ENCODE measurements around the gene OBSCN. TPM values are rescaled to one million over a fixed set of nuclear protein-coding genes. Genes with fewer than 3 reads are reported as not detected.

OBSCN gene
- total RNA-seq, 1 donor from 2014 or later, result 17.5 TPM

DNA sequence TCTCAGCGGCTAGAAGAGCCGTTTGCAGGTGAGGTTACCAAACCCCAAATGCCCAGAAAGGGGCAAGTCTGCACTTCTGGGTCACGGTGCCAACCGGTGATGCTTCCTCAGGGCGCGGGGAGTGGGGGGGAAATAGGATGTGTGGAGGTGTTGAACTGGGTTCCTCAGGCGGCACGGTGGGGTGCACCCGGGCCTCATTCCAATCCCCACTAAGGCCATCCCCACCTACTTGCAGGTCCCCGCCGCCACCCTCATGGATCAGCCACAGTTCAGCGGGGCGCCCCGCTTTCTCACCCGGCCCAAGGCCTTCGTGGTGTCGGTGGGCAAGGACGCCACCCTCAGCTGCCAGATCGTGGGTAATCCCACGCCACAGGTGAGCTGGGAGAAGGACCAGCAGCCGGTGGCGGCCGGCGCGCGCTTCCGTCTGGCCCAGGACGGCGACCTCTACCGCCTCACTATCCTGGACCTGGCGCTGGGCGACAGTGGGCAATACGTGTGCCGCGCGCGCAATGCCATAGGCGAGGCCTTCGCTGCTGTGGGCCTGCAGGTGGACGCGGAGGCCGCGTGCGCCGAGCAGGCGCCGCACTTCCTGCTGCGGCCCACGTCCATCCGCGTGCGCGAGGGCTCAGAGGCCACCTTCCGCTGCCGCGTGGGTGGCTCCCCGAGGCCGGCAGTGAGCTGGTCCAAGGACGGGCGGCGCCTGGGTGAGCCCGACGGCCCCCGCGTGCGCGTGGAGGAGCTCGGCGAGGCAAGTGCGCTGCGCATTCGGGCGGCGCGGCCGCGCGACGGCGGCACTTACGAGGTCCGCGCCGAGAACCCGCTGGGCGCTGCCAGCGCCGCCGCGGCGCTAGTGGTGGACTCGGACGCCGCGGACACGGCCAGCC is 3.9 kb downstream of the OBSCN start:
- Histone ChIP-seq H3K4me3 (ENCODE audit: insufficient read depth, low read depth, low read length) (no peak overlapping the region), H3K27ac (ENCODE audit: low read depth, low read length) (no peak overlapping the region), H3K79me2 (ENCODE audit: insufficient read depth, low read length) (no peaks in the 10 kb centered on the region), H3K9ac (ENCODE audit: low read length) (no peak overlapping the region), H3K36me3 (ENCODE audit: insufficient read depth, low read length) (no peaks in the 10 kb centered on the region), H4K20me1 (ENCODE audit: insufficient read depth, low read length) (no peaks in the 10 kb centered on the region), H3K4me1 (ENCODE audit: insufficient read depth, low read length) (no peaks in the 10 kb centered on the region), H3K9me3 (ENCODE audit: insufficient read depth, low read depth, low read length) (no peaks in the 10 kb centered on the region), H2AFZ (ENCODE audit: low read depth, low read length) (no peak overlapping the region), H3K4me2 (ENCODE audit: low read length) (peak overlapping the region; percentile 89), H3K27me3 (ENCODE audit: insufficient read depth, low read length) (peaks cover 7% of the 10 kb centered on the region)
- Mint-ChIP-seq H3K27ac (ENCODE audit: unreplicated experiment) (no peak overlapping the region), H3K9me3 (ENCODE audit: unreplicated experiment) (no peaks in the 10 kb centered on the region), H3K4me1 (ENCODE audit: low read depth, unreplicated experiment) (no peaks in the 10 kb centered on the region), H3K27me3 (ENCODE audit: low read depth, unreplicated experiment) (peaks cover 12% of the 10 kb centered on the region), H3K36me3 (ENCODE audit: low read depth, unreplicated experiment) (peaks cover 3% of the 10 kb centered on the region), H3K4me3 (ENCODE audit: unreplicated experiment) (no peak overlapping the region)
- DNase-seq (ENCODE audit: low read depth) (no peak), FAIRE-seq (no peak)
- no peak for TF ChIP-seq EZH2 (IDR thresholded peaks at IDR 0.05; ENCODE audit: insufficient read depth, low read length)
- TF ChIP-seq, protein P1, sequence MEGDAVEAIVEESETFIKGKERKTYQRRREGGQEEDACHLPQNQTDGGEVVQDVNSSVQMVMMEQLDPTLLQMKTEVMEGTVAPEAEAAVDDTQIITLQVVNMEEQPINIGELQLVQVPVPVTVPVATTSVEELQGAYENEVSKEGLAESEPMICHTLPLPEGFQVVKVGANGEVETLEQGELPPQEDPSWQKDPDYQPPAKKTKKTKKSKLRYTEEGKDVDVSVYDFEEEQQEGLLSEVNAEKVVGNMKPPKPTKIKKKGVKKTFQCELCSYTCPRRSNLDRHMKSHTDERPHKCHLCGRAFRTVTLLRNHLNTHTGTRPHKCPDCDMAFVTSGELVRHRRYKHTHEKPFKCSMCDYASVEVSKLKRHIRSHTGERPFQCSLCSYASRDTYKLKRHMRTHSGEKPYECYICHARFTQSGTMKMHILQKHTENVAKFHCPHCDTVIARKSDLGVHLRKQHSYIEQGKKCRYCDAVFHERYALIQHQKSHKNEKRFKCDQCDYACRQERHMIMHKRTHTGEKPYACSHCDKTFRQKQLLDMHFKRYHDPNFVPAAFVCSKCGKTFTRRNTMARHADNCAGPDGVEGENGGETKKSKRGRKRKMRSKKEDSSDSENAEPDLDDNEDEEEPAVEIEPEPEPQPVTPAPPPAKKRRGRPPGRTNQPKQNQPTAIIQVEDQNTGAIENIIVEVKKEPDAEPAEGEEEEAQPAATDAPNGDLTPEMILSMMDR (IDR thresholded peaks at IDR 0.05; ENCODE audit: insufficient read depth, low read depth, low read length), result no peak

GRCh38 chr1:228212415-228212965 is 4.6 kb downstream of the OBSCN start:
- peak overlapping the region; percentile 89 for H3K4me2 ChIP-seq (ENCODE audit: low read length)
- H3K4me1 Mint-ChIP-seq (ENCODE audit: low read depth, unreplicated experiment), result no peaks in the 10 kb centered on the region
- no peak overlapping the region for H3K9ac ChIP-seq (ENCODE audit: low read length)
- H3K27me3 ChIP-seq (ENCODE audit: insufficient read depth, low read length), result peaks cover 7% of the 10 kb centered on the region
- H3K4me3 Mint-ChIP-seq (ENCODE audit: unreplicated experiment), result no peak overlapping the region
- H3K9me3 Mint-ChIP-seq (ENCODE audit: unreplicated experiment), result no peaks in the 10 kb centered on the region
- H3K79me2 ChIP-seq (ENCODE audit: insufficient read depth, low read length), result no peaks in the 10 kb centered on the region
- TF ChIP-seq EZH2 (IDR thresholded peaks at IDR 0.05; ENCODE audit: insufficient read depth, low read length), result peak; percentile 73
- TF ChIP-seq, protein P1 (IDR thresholded peaks at IDR 0.05; ENCODE audit: insufficient read depth, low read depth, low read length), result no peak
- H3K9me3 ChIP-seq (ENCODE audit: insufficient read depth, low read depth, low read length), result no peaks in the 10 kb centered on the region
- no peaks in the 10 kb centered on the region for H3K4me1 ChIP-seq (ENCODE audit: insufficient read depth, low read length)
- H2AFZ ChIP-seq (ENCODE audit: low read depth, low read length), result peak overlapping the region; percentile 18
- no peaks in the 10 kb centered on the region for H3K36me3 ChIP-seq (ENCODE audit: insufficient read depth, low read length)
- peaks cover 3% of the 10 kb centered on the region for H3K36me3 Mint-ChIP-seq (ENCODE audit: low read depth, unreplicated experiment)
- DNase-seq (ENCODE audit: low read depth) (no peak), FAIRE-seq (no peak)
- no peak overlapping the region for H3K27ac Mint-ChIP-seq (ENCODE audit: unreplicated experiment)
- H3K27me3 Mint-ChIP-seq (ENCODE audit: low read depth, unreplicated experiment), result peaks cover 12% of the 10 kb centered on the region
- no peak overlapping the region for H3K27ac ChIP-seq (ENCODE audit: low read depth, low read length)
- H3K4me3 ChIP-seq (ENCODE audit: insufficient read depth, low read depth, low read length), result no peak overlapping the region
- no peaks in the 10 kb centered on the region for H4K20me1 ChIP-seq (ENCODE audit: insufficient read depth, low read length)
